PC-3 (cell line): ENCODE data around the gene CCDC90B. TPM values are rescaled to one million over a fixed set of nuclear protein-coding genes. Genes with fewer than 3 reads are reported as not detected.

ENCODE experiments used
- ATAC-seq: fragments of 200-7000 bp; cut with Tn5 transposase; 2 replicates; pipeline ENCODE4 v1.9.1; 2020; ENCODE audit warnings: mild to moderate bottlenecking, moderate library complexity
- BruUV-seq: library from RNA; stranded (reverse); fragments of 400-500 nt; replicated peaks from 2 replicates; lab custom pipeline; 2021; lab: Mats Ljungman, UMichigan
- CTCF ChIA-PET: fragments of 300-600 bp; sonication (Branson Sonifier 250); formaldehyde crosslinking; loops from one replicate; lab custom pipeline; 2022; ENCODE audit warnings: antibody characterized with exemption; lab: Charles Lee
- POLR2A ChIA-PET: fragments of 300-600 bp; sonication (Branson Sonifier 250); formaldehyde crosslinking; loops from one replicate; lab custom pipeline; 2022; ENCODE audit warnings: antibody characterized with exemption; ENCODE audit not compliant: unreplicated experiment; lab: Charles Lee
- DNase-seq: peaks from one replicate; pipeline ENCODE4 v3.0.0-alpha.2; 2015
- H2AFZ ChIP-seq: fragments of 300-600 bp; sonication (generic); 2 replicates; pipeline ENCODE4 v1.6.0; 2016; ENCODE audit warnings: antibody characterized with exemption, low read length
- H3F3A ChIP-seq: fragments of 300-600 bp; sonication (generic); one replicate; pipeline ENCODE4 v1.6.0; 2017; ENCODE audit warnings: antibody characterized with exemption, low read length, control low read depth, mild to moderate bottlenecking; ENCODE audit not compliant: unreplicated experiment
- H3K27ac ChIP-seq: fragments of 300-600 bp; sonication (generic); 2 replicates; pipeline ENCODE4 v1.5.1; 2016; ENCODE audit warnings: mild to moderate bottlenecking, low read length
- H3K27me3 ChIP-seq: fragments of 300-600 bp; sonication (generic); 2 replicates; pipeline ENCODE4 v1.6.1; 2016; ENCODE audit warnings: low read length, mixed read lengths
- H3K36me3 ChIP-seq: fragments of 300-600 bp; sonication (generic); 2 replicates; pipeline ENCODE4 v1.6.1; 2016; ENCODE audit warnings: low read depth, mixed run types, low read length, mixed read lengths
- H3K4me1 ChIP-seq: fragments of 300-600 bp; sonication (generic); 2 replicates; pipeline ENCODE4 v1.5.1; 2016; ENCODE audit warnings: low read length; ENCODE audit not compliant: insufficient read depth
- H3K4me2 ChIP-seq: fragments of 300-600 bp; sonication (generic); 2 replicates; pipeline ENCODE4 v1.6.0; 2016; ENCODE audit warnings: low read length
- H3K4me3 ChIP-seq: fragments of 300-600 bp; sonication (generic); 2 replicates; pipeline ENCODE4 v1.5.1; 2016; ENCODE audit warnings: mild to moderate bottlenecking, low read length, mixed read lengths
- H3K79me2 ChIP-seq: fragments of 300-600 bp; sonication (generic); 2 replicates; pipeline ENCODE4 v1.6.1; 2017; ENCODE audit warnings: low read length, mixed read lengths
- H3K9ac ChIP-seq: fragments of 300-600 bp; sonication (generic); 2 replicates; pipeline ENCODE4 v1.6.0; 2016; ENCODE audit warnings: mild to moderate bottlenecking, low read length
- H3K9me2 ChIP-seq: fragments of 300-600 bp; sonication (generic); replicated peaks from 2 replicates; pipeline ENCODE4 v1.6.1; 2016; ENCODE audit warnings: mixed run types, low read length, mixed read lengths
- H3K9me3 ChIP-seq: fragments of 300-600 bp; sonication (generic); 2 replicates; pipeline ENCODE4 v1.6.1; 2016; ENCODE audit warnings: low read length, mixed read lengths
- H4K20me1 ChIP-seq: fragments of 300-600 bp; sonication (generic); 2 replicates; pipeline ENCODE4 v1.6.1; 2016; ENCODE audit warnings: low read length, mixed read lengths
- CTCF ChIP-seq: fragments of 300-600 bp; sonication (generic); conservative IDR thresholded peaks from 2 replicates; pipeline ENCODE4 v1.5.1; 2017; ENCODE audit warnings: antibody characterized with exemption, low read depth, mild to moderate bottlenecking, low read length
- EZH2 ChIP-seq: fragments of 300-600 bp; sonication (generic); IDR thresholded peaks from one replicate; pipeline ENCODE4 v1.6.1; 2017; ENCODE audit warnings: antibody characterized with exemption, mild to moderate bottlenecking, low read length; ENCODE audit not compliant: unreplicated experiment
- EZH2phosphoT487 ChIP-seq: fragments of 300-600 bp; sonication (generic); IDR thresholded peaks from 2 replicates; pipeline ENCODE4 v1.6.1; 2018; ENCODE audit warnings: mild to moderate bottlenecking, antibody characterized with exemption, low read length, borderline replicate concordance
- intact Hi-C: fragments of 100-400 bp; cut with micrococcal nuclease; formaldehyde crosslinking; loops from 2 replicates; pipeline ENCODE4 v1.9.0; 2023
- total RNA-seq: library from RNA; depleted of rRNA; stranded (reverse); fragments of >200 nt; gene quantifications from 2 replicates; pipeline ENCODE4 v1.2.3, GENCODE V29; 2014

CCDC90B gene
- total RNA-seq, 1 experiment from 2014 or later: 59.4 TPM

- TF ChIP-seq EZH2phosphoT487: no peak
- TF ChIP-seq CTCF: peak; percentile 91
- no peak for TF ChIP-seq EZH2
- CTCF ChIA-PET: interaction anchor here (0.5 to 1.5 kb wide), 12 partner anchors 10 to 742 kb away, joined by 3 to 15 read pairs (median 4); no protein-coding TSS in a partner anchor
- no peaks in the 10 kb centered on the region for H3F3A ChIP-seq
- H3K4me2 ChIP-seq: peak overlapping the region; percentile 83
- H2AFZ ChIP-seq: peak overlapping the region; percentile 54
- H4K20me1 ChIP-seq: no peaks in the 10 kb centered on the region
- no peaks in the 10 kb centered on the region for H3K27me3 ChIP-seq
- 0 out of 2 replicates have a peak, but pooled peaks cover 4% of the 10 kb centered on the region for H3K4me1 ChIP-seq
- BruUV-seq: no TSS peak
- DNase-seq (peak; percentile 84), ATAC-seq (peak; percentile 96)
- H3K79me2 ChIP-seq: no peaks in the 10 kb centered on the region
- POLR2A ChIA-PET: interaction anchor here (0.5 kb wide), 1 partner anchor 436 kb away, joined by 6 read pairs; no protein-coding TSS in a partner anchor
- H3K4me3 ChIP-seq: peak overlapping the region; percentile 54; the same call in 1 of the 2 replicates
- intact Hi-C loops: loop anchor here (1.0 to 2.0 kb wide), 3 partner anchors 378 to 528 kb away; no protein-coding TSS in a partner anchor
- no peaks in the 10 kb centered on the region for H3K36me3 ChIP-seq
- H3K27ac ChIP-seq: no peak overlapping the region
- H3K9me2 ChIP-seq: no peaks in the 10 kb centered on the region
- H3K9ac ChIP-seq: no peak overlapping the region
- H3K9me3 ChIP-seq: no peaks in the 10 kb centered on the region
Observed at GRCh38 chr11:83292709-83293456, 6.7 kb upstream of the CCDC90B start.

- H3K79me2 ChIP-seq: peaks cover 30% of the 10 kb centered on the region
- no peaks in the 10 kb centered on the region for H3K9me3 ChIP-seq
- H3K4me3 ChIP-seq: no peak overlapping the region
- BruUV-seq: no TSS peak
- no peak for ATAC-seq
- no peaks in the 10 kb centered on the region for H3K9me2 ChIP-seq
- TF ChIP-seq EZH2phosphoT487 (no peak), CTCF (no peak), EZH2 (no peak)
- POLR2A ChIA-PET: no interaction called here
- no peak overlapping the region for H3K9ac ChIP-seq
- intact Hi-C loops: loop anchor here (2.0 to 10.0 kb wide), 2 partner anchors 387 to 573 kb away; partner anchors contain the start of genes DDIAS and PRCP
- no peaks in the 10 kb centered on the region for H3F3A ChIP-seq
- no peaks in the 10 kb centered on the region for H3K36me3 ChIP-seq
- H3K27ac ChIP-seq: no peak overlapping the region
- DNase-seq: no peak
- H2AFZ ChIP-seq: no peak overlapping the region
- peaks cover 28% of the 10 kb centered on the region for H3K4me1 ChIP-seq
- H3K27me3 ChIP-seq: no peaks in the 10 kb centered on the region
- CTCF ChIA-PET: no interaction called here
- no peaks in the 10 kb centered on the region for H4K20me1 ChIP-seq
- H3K4me2 ChIP-seq: no peak overlapping the region
Observed at GRCh38 chr11:83287631-83288030, 1.5 kb upstream of the CCDC90B start.
